GM18870 (cell line): ENCODE data around the gene RPL7L1.
"Not testable (repeated sequence)": the region's sequence is repeated elsewhere in the genome, so short reads cannot be mapped to it uniquely, and the experiment has no call there.

Experiments
- ATAC-seq: cut with Tn5 transposase; IDR thresholded peaks from one replicate; pipeline ENCODE4 v1.9.1; 2021; ENCODE audit warnings: moderate library complexity; ENCODE audit not compliant: unreplicated experiment

The RPL7L1 gene

GRCh38 chr6:42890311-42891198 is 11.1 kb downstream of the RPL7L1 start:
- ATAC-seq = peak; percentile 57

DNA sequence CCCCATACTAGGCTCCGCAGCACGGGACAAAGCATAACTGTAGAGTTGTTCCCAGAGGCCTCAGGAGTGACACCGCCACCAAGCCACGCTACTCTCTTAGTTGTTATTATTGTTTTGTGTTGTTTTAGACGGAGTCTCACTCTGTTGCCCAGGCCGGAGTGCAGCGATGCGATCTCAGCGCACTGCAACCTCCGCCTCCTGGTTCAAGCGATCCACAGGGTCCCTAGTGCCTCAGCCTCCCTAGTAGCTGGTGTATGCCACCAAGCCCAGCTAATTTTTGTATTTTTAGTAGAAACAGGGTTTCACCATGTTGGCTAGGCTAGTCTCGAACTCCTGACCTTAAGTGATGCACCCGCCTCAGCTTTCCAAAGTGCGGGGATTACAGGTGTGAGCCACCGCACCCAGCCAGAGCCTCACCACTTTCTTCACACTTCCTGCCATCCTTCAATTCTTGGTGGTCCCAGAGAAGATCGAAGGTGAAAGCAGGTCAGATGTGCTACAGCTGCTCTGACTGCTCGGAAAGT is 11.8 kb downstream of the RPL7L1 start:
- no peak for ATAC-seq

GRCh38 chr6:42894041-42894828 is 14.8 kb downstream of the RPL7L1 start:
- ATAC-seq = not testable (repeated sequence)

GRCh38 chr6:42896178-42896719 is 16.8 kb downstream of the RPL7L1 start:
- no peak for ATAC-seq

DNA sequence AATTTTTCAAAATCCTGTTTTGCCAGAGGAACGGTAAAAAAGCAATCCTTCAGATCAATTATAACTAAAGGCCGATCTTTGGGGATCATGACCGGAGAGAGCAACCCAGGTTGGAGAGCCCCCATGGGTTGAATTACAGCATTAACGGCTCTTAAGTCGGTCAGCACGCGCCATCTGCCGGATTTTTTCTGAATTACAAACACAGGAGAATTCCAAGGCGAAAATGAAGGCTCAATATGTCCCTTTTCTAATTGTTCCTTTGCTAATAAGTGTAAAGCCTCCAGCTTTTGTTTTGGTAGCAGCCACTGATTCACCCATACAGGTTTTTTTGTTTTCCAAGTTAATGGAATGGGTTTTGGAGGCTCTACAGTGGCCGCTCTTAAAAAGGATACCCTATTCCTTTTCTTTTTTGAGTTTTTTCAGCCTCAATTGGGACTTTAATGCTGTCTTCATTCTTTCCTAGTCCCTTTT is 19.5 kb downstream of the RPL7L1 start:
- no peak for ATAC-seq

DNA sequence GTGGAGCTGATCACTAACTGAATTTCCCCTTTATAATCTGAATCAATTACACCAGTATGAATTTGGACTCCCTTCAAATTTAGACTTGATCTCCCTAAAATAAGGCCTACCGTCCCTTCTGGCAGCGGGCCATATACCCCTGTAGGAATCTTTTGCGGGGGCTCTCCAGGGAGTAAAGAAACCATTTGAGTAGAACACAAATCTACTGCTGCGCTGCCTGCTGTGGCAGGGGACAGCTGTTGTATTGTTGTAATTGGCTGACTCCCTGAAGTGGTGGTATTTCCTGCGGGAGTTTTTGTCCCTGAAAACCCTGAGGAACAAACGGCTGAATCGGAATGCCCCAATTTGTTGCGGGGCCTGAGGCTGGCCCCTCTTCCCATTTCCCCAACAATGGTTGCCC is 20.5 kb downstream of the RPL7L1 start:
- no peak for ATAC-seq

DNA sequence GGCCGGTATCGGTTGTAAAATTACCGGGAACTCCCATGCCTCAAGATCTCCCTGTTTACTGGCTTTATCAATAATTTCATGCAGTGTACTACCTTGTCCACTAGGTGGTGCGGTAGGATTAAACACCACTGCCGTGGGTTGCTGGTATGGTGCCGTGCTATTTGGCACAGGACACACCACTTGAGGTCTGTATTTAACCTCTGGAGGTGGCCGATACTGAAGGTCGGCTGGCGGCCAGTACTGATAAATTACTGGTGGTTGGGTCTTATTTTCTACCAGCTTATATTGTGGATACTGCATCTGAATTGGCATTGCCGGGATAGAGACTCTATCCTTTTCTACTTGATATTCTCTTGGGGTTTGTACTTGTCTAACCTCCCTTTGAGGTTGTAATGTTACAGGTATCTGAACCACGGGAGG is 22.1 kb downstream of the RPL7L1 start:
- no peak for ATAC-seq

GRCh38 chr6:42902429-42903263 is 23.2 kb downstream of the RPL7L1 start:
- not testable (repeated sequence) for ATAC-seq

- ATAC-seq = no peak
These were observed 25.1 kb downstream of the RPL7L1 start for GRCh38 chr6:42904467-42904866.

- ATAC-seq = no peak
These were observed 27.9 kb downstream of the RPL7L1 start for GRCh38 chr6:42907336-42907735.

- ATAC-seq = no peak
These were observed 30.4 kb downstream of the RPL7L1 start for GRCh38 chr6:42909835-42910234.

DNA sequence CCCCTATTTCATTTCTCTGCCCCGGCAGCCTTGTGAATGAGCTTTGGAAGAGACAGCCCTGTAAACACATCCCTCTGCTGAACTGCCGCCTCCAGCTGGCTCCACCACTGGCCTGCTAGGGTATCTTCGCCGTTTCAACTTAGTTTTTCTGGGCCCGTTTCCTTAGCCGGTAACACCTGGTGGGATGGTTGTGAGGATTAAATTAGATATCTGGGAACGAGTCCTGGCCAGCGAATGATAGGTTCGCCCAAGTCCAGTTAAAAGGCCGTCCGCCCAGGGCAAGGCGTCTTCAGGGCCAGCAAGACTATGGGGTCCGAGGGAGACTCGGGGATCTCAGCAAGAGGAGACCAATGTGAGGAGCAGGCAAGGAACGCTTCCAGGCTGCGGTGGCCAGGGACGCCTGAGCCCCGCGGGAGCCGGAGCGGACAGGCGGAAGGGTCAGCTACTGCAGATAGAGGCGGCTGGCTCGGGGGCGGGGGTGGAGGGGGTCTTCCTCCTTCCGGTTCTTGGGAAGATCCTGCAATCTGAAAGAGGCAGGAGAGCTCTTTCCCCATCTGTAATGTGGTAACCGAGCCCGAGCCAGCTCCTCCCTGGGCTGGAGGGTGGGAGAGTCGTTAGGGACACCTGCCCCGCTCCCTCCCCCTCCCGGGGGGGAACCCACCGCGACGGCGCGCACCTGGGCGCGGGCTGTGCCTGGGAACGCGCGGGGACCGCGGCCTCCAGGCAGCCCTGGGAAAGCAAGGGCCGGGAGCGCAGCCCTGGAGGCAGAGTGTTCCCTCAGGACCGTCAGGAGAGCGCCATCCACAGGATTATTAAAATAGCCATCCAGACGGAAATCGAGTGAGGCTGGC is 32.0 kb downstream of the RPL7L1 start:
- no peak for ATAC-seq

DNA sequence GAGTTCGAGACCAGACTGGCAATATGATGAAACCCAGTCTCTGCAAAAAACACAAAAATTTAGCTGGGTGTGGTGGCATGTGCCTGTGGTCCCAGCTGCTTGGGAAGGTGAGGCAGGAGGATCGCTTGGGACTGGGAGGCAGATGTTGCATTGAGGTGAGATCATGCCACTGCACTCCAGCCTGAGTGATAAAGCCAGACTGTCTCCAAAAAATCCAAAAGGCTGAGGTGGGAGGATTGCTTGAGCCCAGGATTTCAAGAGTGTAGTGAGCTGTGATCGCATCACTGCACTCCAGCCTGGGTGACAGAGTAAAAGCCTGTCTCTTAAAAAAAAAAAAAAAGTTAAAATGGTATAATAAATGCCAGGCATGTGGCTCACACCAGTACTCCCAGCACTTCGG is 35.1 kb downstream of the RPL7L1 start:
- ATAC-seq = no peak

- ATAC-seq = no peak
These were observed 36.3 kb downstream of the RPL7L1 start, which contains the start of gene PTCRA for GRCh38 chr6:42915732-42916131. TSS of gene PTCRA (plus strand) at chr6:42916053. CDS start at chr6:42916070, 17 bp downstream.

DNA sequence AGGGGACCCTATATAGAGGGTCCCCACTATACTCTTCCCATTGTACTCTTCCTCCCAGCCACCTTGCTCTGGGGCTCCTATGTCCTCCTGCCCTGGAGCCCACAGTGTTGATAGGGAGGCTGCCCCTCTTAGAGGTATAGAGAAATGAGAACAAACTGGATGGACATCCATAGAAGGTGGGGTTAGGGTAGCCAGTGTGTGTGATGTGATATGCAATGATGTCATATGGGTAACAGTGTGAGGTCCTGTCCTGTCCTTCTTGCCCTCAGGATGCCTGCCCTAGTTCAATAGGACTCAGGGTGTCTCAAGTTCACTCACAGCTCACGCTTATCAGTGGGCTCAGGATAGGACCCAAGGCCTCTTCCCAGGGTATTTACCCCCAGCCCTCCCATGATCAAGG is 36.9 kb downstream of the RPL7L1 start:
- ATAC-seq = no peak

- no peak for ATAC-seq
These were observed 42.4 kb downstream of the RPL7L1 start for GRCh38 chr6:42921801-42922200.

DNA sequence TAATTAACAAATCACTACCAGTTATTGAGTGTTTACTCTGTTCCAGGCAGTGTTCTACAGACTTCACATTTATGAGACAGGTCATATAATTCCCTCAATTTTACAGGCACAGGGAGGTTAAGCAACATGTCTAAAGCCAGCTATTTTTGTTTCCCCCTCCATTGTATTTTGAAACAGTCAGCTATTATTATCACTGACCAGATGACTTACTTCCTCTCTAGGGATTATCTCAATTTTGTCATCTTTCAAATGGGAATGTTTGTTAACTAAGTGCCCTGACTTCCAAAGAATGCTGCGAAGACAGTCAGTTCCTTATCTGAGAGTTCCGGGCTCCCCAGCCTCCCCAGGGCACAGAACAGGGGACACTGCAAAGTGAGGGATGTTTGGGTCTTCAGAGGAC is 44.2 kb downstream of the RPL7L1 start:
- ATAC-seq = no peak

- ATAC-seq = no peak
These were observed 45.9 kb downstream of the RPL7L1 start for GRCh38 chr6:42925248-42925857.
